Testis (tissue), 3 donors: Measurements from ENCODE around the gene TWIST2. TPM values are rescaled to one million over a fixed set of nuclear protein-coding genes. Genes with fewer than 3 reads are reported as not detected.

Experiments used
- DNase-seq: peaks from one replicate; pipeline ENCODE4 v3.0.0-alpha.2; 2019
- H3K27ac ChIP-seq, 2 donors: fragments of 200-600 bp; sonication (generic); one replicate each; pipeline ENCODE4 v1.5.1; 2019
- H3K27me3 ChIP-seq: fragments of 200-600 bp; sonication (generic); one replicate; pipeline ENCODE4 v1.5.1; 2019
- H3K36me3 ChIP-seq: fragments of 200-600 bp; sonication (generic); one replicate; pipeline ENCODE4 v1.5.1; 2017; ENCODE audit warnings: low read depth; ENCODE audit errors: missing control alignments
- H3K4me1 ChIP-seq: fragments of 200-600 bp; sonication (generic); one replicate; pipeline ENCODE4 v1.5.1; 2019
- H3K4me3 ChIP-seq, 2 donors: fragments of 200-600 bp; sonication (generic); one replicate each; pipeline ENCODE4 v1.5.1; 2017 to 2019
- H3K9me3 ChIP-seq: fragments of 200-600 bp; sonication (generic); one replicate; pipeline ENCODE4 v1.5.1; 2017
- POLR2A ChIP-seq: fragments of 450-650 bp; IDR thresholded peaks from one replicate; pipeline ENCODE4 v1.6.1; 2017; ENCODE audit warnings: antibody characterized with exemption, mild to moderate bottlenecking, moderate library complexity
- WGBS, 2 donors: methylation state at CpG; one replicate each; pipeline ENCODE4 v1.1.5; 2018; 5-methylcytosine and 5-hydroxymethylcytosine counted together
- intact Hi-C: fragments of 100-400 bp; cut with DNase I; formaldehyde crosslinking; loops from one replicate; pipeline ENCODE4 v1.15.1; 2023; ENCODE audit warnings: low total_unique reads
- polyA plus RNA-seq: library from polyadenylated mRNA; stranded (reverse); fragments of 350-450 nt; fragmentation: Illumina TruSeq; extraction: RNeasy Lipid Tissue Mini Kit (QIAGEN cat#74804); gene quantifications from one replicate; pipeline ENCODE4 v1.2.3, GENCODE V29; 2014; ENCODE audit warnings: low read depth, low replicate concordance; ENCODE audit not compliant: insufficient read depth
- total RNA-seq, 2 donors: library from RNA; depleted of rRNA; stranded (reverse); fragments of >200 nt; gene quantifications; one replicate each; pipeline ENCODE4 v1.2.3, GENCODE V29; 2016
- TF ChIP-seq, protein P1 (sequence below), 3 experiments: fragments of 450-650 bp in 2 of 3; fragments of 200-600 bp in 1 of 3; sonication (generic) in 1 of 3; IDR thresholded peaks; one replicate each; pipeline ENCODE4 v1.5.1; 2016 to 2019; ENCODE audit warnings: antibody characterized with exemption in 3 of 3, mild to moderate bottlenecking in 2 of 3, moderate library complexity in 1 of 3

The TWIST2 gene
- total and polyA plus RNA-seq, 3 donors from 2014 or later, result 5.0 to 11.3 (median 10.3) TPM

DNA sequence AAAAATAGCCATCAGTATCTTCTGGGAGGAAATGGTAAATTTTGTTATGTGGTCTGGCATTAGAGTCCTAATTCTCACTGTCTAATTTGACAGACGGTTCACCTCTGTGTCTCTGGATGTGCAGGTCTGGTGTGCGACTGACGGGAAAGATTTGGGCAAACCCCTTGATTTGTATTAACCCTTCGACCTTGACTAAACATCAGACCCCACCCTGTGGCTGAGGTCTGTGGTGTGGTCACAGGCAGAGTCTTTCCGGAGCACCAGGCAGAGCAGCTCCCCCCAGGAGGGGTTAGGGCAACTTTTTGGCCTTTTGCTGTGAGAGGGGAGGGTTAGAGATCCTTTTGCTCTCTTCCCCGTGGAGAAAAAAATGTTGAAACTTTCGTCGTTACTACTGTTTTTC lies 6.4 kb downstream of the TWIST2 start:
- no peaks in the 10 kb centered on the region for H3K27me3 ChIP-seq
- DNase-seq, result no peak
- intact Hi-C loops, result no loop called here
- no peak for TF ChIP-seq POLR2A
- TF ChIP-seq, protein P1, sequence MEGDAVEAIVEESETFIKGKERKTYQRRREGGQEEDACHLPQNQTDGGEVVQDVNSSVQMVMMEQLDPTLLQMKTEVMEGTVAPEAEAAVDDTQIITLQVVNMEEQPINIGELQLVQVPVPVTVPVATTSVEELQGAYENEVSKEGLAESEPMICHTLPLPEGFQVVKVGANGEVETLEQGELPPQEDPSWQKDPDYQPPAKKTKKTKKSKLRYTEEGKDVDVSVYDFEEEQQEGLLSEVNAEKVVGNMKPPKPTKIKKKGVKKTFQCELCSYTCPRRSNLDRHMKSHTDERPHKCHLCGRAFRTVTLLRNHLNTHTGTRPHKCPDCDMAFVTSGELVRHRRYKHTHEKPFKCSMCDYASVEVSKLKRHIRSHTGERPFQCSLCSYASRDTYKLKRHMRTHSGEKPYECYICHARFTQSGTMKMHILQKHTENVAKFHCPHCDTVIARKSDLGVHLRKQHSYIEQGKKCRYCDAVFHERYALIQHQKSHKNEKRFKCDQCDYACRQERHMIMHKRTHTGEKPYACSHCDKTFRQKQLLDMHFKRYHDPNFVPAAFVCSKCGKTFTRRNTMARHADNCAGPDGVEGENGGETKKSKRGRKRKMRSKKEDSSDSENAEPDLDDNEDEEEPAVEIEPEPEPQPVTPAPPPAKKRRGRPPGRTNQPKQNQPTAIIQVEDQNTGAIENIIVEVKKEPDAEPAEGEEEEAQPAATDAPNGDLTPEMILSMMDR (IDR thresholded peaks at IDR 0.05), result no peak
- H3K27ac ChIP-seq, result no peak overlapping the region
- H3K4me1 ChIP-seq, result no peaks in the 10 kb centered on the region
- H3K9me3 ChIP-seq, result no peaks in the 10 kb centered on the region
- H3K4me3 ChIP-seq, result no peak overlapping the region
- WGBS, 2 donors, result 73 to 87% methylated on average over 8 of the region's 8 CpGs
- H3K36me3 ChIP-seq, result no peaks in the 10 kb centered on the region

DNA sequence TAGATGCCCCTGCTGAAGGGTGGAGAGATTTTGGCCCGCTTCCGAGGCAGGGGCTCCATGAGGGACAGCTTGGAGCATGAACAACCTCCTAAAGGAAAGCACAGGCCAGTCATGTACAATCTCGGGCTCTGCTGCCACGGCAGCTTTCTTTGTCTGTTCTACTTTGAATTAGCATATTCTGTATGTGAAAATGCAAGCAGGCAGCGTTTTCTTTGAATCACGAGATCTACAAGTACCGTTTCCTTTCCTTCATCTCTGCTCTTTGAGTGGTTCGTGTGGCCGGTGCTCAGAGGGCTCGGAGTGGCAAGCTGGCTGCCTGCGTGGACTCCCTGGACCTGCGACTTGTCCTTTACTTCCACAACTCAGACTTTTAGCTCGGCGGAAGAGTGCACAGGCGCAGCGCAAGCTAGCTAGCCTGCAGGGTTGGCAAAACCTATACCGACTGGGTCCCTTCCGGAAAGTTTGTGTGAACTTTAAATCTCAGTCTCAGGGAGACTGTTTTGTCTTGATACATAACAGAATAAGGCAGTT lies 6.9 kb downstream of the TWIST2 start:
- Histone ChIP-seq H3K27ac (no peak overlapping the region), H3K36me3 (no peaks in the 10 kb centered on the region), H3K4me1 (no peaks in the 10 kb centered on the region), H3K9me3 (no peaks in the 10 kb centered on the region), H3K4me3 (no peak overlapping the region), H3K27me3 (no peaks in the 10 kb centered on the region)
- WGBS, 2 donors, result 77 to 93% methylated on average over 16 to 18 of the region's 18 CpGs
- TF ChIP-seq POLR2A, result no peak
- TF ChIP-seq, protein P1 (IDR thresholded peaks at IDR 0.05), result no peak
- no peak for DNase-seq
- intact Hi-C loops, result no loop called here

DNA sequence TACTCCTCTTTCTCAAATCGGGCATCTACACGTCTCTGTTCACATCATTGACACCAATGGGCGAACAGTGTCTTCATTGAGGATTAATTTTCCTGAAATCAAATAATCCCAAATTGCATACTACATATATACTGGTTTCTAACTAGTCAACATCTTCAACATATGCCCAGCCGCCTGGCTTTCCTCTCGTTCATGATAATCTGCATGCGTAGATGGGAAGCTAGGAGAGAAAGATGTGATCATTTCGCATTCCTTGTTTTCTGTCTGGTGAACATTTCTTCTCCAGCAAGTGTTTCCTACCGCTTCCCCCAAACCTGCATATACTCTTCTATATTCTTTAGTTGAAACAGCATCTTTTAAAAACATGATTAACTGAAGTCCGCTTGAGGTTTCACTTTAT lies 7.4 kb downstream of the TWIST2 start:
- H3K36me3 ChIP-seq, result no peaks in the 10 kb centered on the region
- no peak for DNase-seq
- no peak overlapping the region for H3K4me3 ChIP-seq
- no peak overlapping the region for H3K27ac ChIP-seq
- TF ChIP-seq, protein P1 (IDR thresholded peaks at IDR 0.05), result no peak
- no peak for TF ChIP-seq POLR2A
- H3K27me3 ChIP-seq, result no peaks in the 10 kb centered on the region
- H3K4me1 ChIP-seq, result no peaks in the 10 kb centered on the region
- no peaks in the 10 kb centered on the region for H3K9me3 ChIP-seq
- 85 to 93% methylated on average over 9 of the region's 9 CpGs for WGBS, 2 donors
- intact Hi-C loops, result no loop called here

DNA sequence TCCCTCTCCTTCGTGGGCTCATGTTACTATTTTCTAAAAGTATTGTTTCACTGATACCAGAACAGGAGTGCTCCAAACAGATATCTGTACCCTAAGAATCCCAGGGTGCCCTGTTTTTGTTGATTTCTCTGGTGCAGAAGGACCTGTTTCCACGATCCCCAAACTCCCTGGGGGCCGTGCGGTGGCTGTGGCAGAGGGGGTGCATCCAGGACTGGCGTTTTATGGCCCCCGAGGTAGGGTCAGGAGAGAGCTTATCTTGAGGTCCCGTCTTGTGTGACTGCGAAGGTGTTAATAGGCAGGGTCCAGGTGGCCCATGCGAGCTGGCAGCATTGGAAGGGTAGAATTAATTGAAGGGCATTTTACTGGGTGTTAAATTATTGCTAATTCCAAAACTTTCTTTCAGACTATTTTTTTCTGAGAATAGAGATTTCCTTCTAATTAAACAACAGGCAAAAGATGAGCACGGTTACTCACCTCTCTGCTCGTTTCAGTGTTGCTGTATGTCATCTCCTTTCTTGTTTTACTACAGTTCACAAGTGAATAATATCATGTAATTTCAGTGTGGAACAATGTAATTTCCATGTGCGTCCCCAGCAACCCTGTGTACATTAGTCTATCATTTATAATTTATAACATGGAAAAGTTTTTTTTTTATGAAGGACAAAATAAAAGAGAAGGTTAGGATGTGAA lies 8.2 kb downstream of the TWIST2 start:
- WGBS, 2 donors, result 86 to 88% methylated on average over 12 of the region's 12 CpGs
- Histone ChIP-seq H3K27me3 (no peaks in the 10 kb centered on the region), H3K27ac (no peak overlapping the region), H3K36me3 (no peaks in the 10 kb centered on the region), H3K4me1 (no peaks in the 10 kb centered on the region), H3K4me3 (no peak overlapping the region), H3K9me3 (no peaks in the 10 kb centered on the region)
- intact Hi-C loops, result no loop called here
- no peak for TF ChIP-seq POLR2A
- TF ChIP-seq, protein P1 (IDR thresholded peaks at IDR 0.05), result no peak
- no peak for DNase-seq
